Middle frontal gyrus (tissue), 1 donor: ENCODE measurements around the gene DNAJC10.

ENCODE experiments used
- DNase-seq: peaks from one replicate; pipeline ENCODE4 v3.0.0-alpha.2; 2015; ENCODE audit warnings: low spot score; ENCODE audit errors: extremely low spot score

Gene DNAJC10

GRCh38 chr2:182784777-182785176, 68.7 kb downstream of the DNAJC10 start:
- DNase-seq = no peak

GRCh38 chr2:182792441-182792840, 76.4 kb downstream of the DNAJC10 start:
- DNase-seq = no peak

GRCh38 chr2:182798736-182799135, 82.7 kb downstream of the DNAJC10 start:
- no peak for DNase-seq

- DNase-seq = no peak
Observed at GRCh38 chr2:182804128-182804527, 88.1 kb downstream of the DNAJC10 start.

- no peak for DNase-seq
Observed at GRCh38 chr2:182807319-182807718, 91.3 kb downstream of the DNAJC10 start.

- DNase-seq = no peak
Observed at GRCh38 chr2:182810087-182810486, 94.0 kb downstream of the DNAJC10 start.

- no peak for DNase-seq
Observed at GRCh38 chr2:182814380-182814779, 98.3 kb downstream of the DNAJC10 start.

- no peak for DNase-seq
Observed at GRCh38 chr2:182814804-182815203, 98.7 kb downstream of the DNAJC10 start.

GRCh38 chr2:182816866-182817265, 100.8 kb downstream of the DNAJC10 start:
- DNase-seq = no peak

- DNase-seq = no peak
Observed at GRCh38 chr2:182817558-182817957, 101.5 kb downstream of the DNAJC10 start.

- DNase-seq = no peak
Observed at GRCh38 chr2:182818501-182818900, 102.4 kb downstream of the DNAJC10 start.

GRCh38 chr2:182818925-182819324, 102.9 kb downstream of the DNAJC10 start:
- no peak for DNase-seq

- no peak for DNase-seq
Observed at GRCh38 chr2:182819412-182819811, 103.4 kb downstream of the DNAJC10 start.

- DNase-seq = no peak
Observed at GRCh38 chr2:182821182-182821581, 105.1 kb downstream of the DNAJC10 start.

- DNase-seq = no peak
Observed at GRCh38 chr2:182822733-182823132, 106.7 kb downstream of the DNAJC10 start.

GRCh38 chr2:182824056-182824766, 108.2 kb downstream of the DNAJC10 start:
- DNase-seq = no peak

GRCh38 chr2:182824767-182825158, 108.7 kb downstream of the DNAJC10 start:
- no peak for DNase-seq

- DNase-seq = no peak
Observed at GRCh38 chr2:182826064-182826463, 110.0 kb downstream of the DNAJC10 start.

- no peak for DNase-seq
Observed at GRCh38 chr2:182826496-182826895, 110.4 kb downstream of the DNAJC10 start.

- no peak for DNase-seq
Observed at GRCh38 chr2:182827182-182827879, 111.3 kb downstream of the DNAJC10 start.

- no peak for DNase-seq
Observed at GRCh38 chr2:182831101-182831500, 115.0 kb downstream of the DNAJC10 start.

GRCh38 chr2:182831921-182832320, 115.9 kb downstream of the DNAJC10 start:
- DNase-seq = no peak
